HG03196 (cell line): ENCODE results near the gene KIRREL3.

ENCODE experiments used
- ATAC-seq: cut with Tn5 transposase; IDR thresholded peaks from one replicate; pipeline ENCODE4 v1.9.1; 2021; ENCODE audit not compliant: unreplicated experiment

The KIRREL3 gene

DNA sequence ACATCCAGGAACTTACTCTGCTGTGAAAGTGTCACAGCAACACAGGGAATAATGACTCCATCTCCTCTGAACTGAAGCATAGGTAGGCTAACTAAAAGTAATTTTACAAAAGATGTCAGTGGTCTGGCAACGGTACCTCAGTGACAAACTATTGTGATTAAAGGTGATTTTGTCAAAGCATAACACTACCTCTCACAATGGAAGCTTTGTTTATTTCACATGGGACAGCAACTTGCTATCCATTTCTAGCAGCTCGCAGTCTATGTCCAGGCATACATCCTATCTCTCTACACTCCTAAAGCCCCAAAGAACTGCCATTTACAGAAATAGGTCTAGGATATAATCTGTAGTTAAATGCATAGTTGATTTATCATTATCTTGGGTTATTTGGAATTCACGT, 163.0 kb downstream of the KIRREL3 start:
- ATAC-seq = no peak

DNA sequence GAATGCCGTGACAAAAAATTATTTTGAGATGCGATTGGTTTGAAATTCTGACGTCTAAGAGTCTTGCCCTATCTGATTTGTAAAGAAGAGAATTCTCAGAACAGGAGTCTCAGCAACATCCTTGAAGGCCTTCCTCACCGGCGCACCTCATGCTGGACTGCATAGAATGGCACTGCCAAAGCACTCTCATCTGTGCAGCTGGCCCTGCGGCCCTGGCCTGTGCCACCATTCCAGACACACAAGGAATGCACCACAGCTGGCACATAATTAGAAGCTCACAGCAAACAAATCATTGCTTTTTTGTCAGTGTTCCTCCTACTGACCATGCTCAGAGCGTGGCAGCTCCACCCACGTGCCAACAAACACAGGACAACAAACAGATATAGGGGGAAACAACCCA, 166.0 kb downstream of the KIRREL3 start:
- no peak for ATAC-seq

DNA sequence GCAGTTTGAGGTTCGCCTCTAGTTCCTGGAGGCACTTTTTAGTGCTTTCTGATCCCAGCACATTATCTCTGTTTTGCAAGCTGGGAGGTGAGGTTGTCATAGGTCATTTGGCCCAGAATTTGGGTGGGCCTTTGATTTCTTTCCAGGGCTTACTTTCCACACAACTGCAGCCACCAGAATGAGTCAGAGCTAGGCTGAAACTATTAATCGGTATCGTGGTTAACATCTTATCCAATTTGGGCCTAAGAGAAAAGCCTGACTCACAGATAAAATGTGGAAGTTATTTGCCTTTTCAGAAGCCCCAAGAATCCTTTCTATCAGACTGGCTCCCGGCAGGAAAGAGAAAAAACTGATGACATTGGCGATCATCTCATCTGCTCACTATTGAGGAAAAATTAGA, 166.4 kb downstream of the KIRREL3 start:
- no peak for ATAC-seq

DNA sequence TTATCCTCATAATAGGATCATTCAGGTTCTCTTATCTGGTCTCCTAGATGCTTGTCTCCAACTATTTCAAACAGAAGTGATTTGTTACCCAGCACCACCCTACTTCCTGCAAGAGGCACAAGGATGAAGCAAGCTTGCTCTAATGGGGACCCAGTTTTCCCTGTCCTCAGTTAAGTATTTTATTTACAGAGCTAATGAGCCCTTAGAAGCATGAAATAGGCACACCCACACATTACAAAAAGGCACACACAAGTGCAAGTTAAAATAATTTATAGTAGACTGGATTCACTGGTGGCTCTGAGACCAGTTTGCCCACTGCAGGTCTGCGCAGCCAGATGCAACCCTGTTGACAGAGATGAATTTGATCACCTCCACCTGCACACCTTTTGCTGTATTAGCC, 167.5 kb downstream of the KIRREL3 start:
- no peak for ATAC-seq

DNA sequence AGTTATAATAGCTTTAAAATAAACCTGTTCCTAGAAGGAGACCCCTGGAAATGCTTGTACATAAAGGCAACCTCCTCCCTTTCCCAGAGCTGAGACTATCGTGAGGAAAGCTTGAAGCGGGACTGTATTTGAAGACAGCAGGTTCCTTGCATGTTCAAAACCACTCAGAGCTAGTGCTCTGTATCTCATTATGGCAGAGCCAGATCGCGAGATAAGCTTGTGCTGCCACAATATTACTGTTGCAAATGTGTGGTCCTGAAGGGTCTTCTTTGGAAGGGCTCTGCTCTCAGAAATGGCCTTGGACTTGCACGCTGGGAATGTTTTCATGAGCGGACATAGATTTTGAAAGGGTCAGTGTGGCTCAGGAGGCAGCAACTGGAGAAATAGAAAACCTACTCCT, 168.2 kb downstream of the KIRREL3 start:
- no peak for ATAC-seq

DNA sequence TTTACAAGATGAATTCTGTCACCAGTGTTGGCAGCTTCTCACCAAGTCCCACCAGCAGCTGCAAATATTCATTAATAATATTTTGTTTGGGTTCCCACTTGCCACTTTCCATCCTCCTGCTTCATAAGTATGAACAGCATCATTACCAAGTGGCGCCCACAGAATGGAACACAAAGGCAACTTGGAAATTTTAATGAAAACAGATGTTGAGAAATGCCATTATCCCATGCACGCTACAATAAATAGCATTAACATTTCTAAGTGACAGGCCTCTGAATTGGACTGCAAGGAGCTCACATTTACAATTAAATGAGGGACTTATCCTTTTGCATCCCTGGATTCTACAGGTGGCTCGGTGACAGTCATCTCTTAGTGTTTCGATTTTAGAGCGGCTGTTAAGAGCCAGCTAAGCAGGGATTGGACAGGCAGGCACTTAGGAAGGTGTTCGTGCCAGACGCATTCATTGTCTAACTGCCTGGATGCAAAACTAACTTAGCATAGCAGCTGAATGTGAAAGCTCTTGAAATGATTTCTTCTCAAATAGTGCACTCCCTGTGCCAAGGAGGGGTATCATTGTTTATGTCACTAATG, 170.3 kb downstream of the KIRREL3 start:
- ATAC-seq = no peak

DNA sequence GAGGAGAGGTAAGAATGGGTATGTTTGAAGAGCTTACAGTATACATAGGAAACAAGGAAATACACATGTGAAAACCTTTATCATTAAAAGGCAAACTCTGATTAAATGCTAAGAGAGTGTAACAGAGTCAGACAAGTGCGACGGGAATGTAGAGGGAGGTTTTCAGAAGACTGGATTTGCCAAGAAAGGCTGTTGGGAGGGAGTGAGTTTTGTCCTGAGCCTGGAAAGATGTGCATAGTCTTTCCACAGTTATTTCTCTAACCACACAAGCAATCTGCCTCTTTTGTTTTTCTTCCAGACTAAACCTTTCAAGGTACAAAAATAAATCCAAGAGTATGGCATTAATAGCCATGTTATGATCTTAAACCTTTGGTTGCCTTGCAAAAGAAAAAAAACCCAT, 170.9 kb downstream of the KIRREL3 start:
- no peak for ATAC-seq

DNA sequence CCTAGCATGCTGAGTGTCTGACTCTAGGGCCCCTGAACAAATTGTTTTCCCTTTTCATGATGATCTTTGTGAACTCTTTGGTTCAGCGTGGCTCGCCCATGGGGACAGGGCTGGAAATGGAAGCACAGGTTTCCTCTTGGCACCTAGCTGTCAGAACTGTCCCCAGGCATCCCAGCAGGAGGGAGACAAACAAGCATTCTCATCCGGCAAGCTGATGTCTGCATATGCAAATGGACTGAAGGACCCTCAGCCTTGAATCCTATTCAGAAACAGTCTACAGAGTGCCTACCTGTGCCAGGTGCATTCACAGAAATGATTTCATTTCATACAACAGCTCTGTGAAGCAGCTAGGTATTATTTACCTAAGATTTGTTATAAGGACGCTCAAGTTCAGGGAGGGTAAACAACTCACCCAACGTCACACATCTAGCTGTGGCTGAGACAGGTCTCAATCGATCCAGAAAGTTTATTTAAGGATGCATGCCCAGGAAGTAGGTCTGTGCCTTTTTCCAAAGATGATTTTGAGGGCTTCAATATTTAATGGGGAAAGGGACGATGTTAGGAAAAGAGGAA, 176.4 kb downstream of the KIRREL3 start:
- ATAC-seq = no peak

DNA sequence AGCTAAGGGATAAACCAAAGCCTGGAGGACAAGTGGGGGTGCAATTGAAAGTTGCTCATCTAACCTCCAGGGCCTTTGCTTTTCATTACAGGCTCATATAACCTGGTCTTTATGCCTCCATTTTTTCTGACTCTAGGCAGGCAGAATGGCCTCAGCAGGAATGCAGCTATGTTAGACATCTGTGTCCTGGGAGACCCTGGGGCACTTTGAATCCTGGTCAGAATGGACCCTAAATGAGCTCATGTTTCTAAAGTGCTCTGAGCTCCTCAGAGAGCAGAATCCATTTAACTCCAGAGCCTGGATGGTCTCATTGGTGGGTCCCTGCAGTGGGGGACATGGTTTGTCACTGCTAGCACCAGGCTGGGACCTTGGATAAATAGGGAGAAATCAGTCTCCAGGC, 177.3 kb downstream of the KIRREL3 start:
- ATAC-seq = no peak

DNA sequence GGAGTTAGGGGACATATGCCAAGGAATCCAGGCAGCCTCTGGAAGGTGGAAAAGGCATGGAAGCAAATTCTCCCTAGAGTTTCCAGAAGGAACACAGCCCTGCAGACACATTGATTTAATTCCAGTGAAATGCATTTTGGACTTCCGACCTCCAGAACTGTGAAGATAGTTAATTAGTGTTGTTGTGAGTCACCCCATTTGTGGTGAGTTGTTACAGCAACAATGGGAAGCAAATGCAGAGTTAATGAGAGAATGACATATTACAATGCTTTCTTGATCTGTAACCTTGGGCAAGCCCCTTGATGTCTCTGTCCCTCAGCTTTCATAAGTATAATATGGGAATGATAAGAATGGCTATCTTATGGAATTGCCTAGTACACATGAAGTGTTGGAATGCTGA, 178.7 kb downstream of the KIRREL3 start:
- ATAC-seq = no peak

DNA sequence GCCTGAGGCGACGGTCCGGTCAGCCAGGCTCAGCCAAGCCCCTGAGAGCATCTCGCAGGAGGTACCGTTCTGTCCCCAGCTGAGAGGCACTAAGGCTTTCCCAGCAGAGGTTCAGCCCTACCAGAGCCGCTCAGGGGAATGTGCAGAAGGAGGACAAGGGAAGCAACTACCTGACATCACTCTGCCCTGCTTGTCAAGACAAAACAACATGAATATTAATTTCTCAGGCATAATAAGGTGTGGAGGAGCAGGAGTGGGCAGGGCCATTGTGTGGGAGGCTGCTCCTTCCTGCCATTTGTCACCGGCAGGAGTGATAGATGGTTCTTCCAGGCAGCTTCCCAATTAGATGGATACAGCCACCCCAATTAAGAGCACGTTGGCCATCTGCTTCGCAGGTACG, 181.4 kb downstream of the KIRREL3 start:
- no peak for ATAC-seq

DNA sequence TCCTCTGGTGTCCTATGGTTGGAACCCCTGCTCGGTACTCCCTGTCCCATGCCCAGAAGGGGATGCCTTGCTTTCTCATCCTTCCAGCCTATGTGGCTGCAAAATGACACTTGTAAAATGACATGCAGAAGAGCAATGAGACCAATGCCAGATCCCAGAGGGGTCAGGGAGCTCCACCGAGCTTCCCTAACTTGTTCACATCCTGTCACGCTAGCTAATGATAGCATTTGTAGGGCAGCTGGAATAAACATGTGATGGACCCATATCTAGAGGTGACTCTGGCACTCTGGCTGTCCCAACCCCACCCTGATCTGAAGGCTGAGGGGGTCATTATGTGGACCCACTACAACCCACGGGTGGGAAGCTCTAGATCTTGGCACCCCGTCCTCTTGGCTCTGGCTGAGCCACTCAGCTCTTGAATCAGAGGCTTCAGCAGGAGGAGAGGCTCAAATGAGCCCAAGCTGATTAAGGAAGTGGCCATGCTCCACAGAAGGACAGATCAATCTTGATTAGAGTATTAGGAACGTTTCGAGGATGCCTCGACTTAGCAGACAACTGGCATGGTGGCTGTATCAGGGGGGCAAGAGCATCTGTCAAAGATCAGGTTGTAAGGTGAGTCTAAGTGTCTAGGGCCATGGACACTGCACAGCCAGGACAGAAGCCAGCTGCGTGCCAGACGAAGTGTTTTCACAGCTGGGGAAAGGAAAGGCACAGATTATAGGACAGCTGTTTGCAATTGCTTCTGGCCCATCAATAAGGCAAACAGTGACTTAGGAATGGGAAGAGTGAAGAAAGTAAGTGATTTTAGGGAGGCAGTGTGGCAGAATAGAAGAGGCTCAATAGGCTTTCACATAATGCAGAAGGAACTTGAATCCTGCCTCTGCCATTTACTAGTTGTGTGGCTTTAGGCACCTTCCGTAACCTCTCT, 182.8 kb downstream of the KIRREL3 start:
- no peak for ATAC-seq

DNA sequence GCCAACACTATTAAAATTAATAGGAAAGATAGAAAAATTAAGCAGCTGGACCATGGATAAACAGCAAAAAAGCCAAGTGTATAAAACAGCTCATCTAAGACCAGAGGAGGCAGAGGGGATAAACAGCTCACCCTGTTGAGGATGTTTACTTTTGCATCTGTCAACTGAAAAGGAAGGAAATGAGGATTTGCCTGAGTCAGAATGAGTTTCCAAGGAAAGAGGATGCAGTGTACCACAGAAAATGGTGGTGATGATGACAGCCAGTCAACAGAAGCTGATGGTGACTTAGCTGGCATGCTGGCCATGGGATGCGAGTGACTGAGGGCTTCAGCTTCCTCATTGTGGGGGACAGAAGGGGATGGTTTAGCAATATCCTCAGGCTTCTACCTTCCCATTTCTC, 183.5 kb downstream of the KIRREL3 start:
- ATAC-seq = no peak

DNA sequence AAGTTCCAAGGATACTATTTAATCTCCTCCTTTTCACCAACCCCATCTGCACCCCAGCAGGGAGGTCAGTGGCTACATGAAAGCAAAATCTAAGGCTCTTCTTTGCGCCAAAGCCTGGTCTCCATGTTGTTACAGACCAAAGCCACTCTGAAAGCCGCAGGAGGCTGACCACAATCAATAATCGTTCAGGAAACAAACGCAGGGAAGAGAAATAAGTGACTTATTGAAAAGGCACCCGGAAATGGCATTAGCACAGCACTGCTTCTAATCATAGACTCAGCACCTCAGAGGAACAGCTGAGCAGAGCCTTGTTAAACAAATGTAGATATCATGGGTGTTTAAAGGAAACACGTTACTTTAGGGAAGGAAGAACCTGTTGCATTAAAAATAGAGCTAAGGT, 183.9 kb downstream of the KIRREL3 start:
- no peak for ATAC-seq

DNA sequence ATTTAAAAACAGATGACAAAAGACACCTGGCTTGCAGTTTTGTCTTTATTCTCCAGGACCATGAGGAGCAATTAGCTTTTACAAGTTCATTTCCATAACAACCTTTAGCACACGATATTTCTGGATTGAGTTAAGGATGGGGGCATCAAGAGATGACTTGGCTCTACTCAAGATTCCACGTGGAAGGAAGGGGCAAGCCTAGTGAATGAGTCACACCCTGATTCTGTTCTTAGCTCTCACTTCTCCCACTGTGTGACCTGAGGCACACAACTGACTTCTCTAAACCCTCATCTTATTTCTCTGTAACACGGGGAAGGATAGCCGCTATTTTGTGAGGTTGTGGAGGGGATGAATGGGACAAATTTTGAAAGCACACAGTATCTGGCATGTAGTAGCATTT, 185.5 kb downstream of the KIRREL3 start:
- no peak for ATAC-seq

DNA sequence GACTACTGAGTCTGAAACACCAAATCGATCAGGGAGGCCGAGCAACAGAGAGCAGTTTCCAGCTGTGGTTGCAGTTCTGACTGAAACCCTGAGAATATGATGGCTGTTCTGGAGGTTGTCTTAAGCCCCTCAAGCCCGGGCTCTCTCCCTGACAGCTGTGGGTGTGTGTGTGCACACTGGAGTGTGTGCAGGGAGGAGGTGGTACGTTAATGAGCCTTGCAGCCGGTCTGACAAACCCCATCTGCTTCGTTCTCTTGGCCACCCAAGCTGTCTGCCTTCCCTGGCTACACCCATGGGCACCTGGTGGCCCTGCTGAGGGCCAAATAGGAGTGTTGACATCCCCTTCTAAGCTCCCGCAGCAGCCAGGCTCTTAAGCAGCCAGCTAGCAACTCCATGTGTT, 189.8 kb downstream of the KIRREL3 start:
- no peak for ATAC-seq

DNA sequence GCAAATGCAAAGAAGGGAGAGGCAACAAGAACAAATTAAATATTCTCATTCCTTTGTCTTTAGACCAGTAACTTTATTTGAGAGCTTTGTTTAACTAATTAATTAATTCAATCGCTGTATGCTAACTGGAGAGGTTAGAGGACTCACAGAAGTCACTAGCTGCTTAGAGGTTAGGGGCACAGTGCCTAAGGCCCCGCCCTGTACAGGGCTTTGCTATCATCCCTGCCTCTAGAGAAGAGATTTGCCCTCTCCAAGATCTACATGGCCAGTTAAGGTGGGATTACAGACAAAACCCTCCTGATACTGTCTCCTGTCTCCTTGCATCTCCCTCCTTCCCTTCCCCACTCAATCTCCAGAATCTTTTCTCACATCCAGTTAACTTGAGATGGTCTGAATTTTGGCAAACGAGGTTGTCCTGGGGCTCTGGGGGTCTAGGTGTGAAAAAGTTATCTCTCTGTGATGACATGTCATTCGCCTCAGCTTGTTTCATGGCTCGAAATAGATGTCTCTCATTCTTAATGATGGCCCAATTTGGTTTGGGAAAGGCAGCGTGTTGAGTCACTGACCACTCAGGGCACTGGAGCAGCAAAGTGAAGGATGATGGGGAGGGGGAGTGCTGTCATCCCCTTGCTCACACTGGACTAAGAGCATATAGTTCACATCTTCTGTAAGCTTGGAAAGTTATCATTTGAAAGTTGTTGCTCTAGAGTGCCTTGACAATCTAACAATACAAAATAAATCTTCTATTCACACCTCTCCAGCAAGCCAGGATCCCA, 190.9 kb downstream of the KIRREL3 start:
- ATAC-seq = no peak

DNA sequence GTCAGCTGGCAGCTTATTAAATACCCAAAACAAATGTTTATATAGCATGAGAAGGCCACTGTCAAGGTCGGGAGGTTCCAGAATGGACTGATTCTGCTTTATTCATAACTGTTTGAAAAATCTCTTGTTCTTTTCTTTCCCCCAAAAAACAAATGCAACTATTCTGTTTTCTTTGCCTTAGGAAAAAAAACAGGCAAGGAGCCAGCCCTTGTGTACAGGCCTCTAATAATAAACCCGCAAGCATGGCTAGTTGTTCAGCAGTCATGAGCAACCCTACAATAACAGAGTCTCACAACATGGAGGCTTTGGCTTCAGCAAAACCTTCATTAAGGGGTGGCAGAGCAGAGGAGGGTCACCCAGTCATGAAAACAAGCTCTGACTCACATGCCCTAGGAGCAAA, 191.7 kb downstream of the KIRREL3 start:
- ATAC-seq = no peak

DNA sequence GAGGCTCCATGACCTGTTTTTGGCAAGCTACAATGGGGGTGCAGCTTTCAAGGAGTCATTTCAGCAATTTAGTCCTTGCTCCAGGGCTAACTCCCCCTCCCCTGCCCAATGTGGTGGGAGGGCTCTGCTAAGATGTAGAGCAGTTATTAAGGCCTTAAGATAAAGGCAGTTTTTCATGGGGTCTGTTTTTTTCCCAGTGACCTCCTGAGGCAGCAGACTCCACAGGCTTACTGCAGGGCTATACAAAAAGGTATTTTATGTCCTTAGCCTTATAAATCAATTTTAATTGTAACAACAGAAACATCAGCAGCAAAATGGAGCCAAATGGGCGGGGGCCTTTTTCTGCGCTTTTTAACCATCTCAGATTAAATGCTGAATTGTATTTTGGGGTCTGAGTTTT, 192.3 kb downstream of the KIRREL3 start:
- ATAC-seq = no peak

DNA sequence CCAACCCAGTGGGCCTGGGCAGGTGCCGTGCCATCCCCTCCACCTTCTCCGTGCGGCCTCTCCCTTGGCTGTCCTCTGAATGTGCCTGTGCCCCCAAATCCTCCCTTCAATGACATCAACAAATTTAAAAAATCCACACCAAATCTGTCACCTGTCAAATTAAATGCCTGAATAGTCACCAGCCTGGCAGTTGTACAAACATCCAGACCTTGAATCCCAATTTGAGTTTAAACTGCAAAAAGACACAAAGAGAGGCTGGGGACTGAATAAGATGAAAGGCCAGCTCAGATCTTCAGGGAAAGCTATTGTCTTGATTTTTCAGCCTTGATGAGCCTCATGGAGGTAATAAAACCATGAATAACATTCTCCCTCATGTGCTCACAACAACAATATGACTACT, 194.7 kb downstream of the KIRREL3 start:
- ATAC-seq = no peak

DNA sequence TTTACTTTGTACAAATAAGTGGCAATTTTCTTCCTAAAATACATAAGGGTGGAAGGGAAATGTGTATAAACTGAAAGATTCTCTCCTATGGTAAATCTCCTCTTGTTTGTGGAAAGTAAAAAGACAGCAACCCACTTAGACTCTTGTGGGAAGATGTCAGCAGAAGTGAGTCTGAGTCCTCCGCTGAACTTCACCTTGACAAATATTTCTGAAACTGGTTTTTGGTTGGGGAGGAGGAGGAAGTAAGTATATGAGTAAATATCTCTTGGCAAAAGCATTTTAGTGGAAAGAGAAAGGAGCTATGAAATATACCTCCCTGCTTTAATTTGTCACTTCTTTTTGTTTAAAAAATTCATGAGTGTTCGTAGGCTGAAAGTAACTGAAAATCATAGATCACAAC, 196.2 kb downstream of the KIRREL3 start:
- ATAC-seq = no peak

DNA sequence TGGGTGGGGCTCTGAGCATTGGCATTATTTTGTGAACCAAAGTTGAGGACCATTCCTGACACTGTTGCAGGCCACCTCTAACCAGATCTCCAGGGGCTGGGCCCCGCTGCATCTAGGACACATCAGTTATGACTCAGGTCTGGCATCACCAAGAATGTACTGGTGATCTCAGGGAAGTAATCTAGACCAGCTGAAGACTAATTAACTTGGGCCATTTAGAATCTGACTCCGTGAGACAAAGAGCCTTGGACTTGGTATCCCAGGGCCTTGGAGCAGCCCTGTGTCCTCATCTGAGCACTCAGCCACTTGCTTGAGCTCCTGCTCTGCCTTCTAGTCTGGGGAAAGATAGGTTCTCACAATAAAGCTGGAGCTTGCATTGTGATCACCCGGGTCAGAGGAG, 200.6 kb downstream of the KIRREL3 start:
- no peak for ATAC-seq
